ENCODE measurements around the gene F2RL1.
A peak's percentile ranks its signal among the peaks of the same experiment; 100 is the strongest.
"Not testable (repeated sequence)": the region's sequence is repeated elsewhere in the genome, so short reads cannot be mapped to it uniquely, and the experiment has no call there.

The F2RL1 gene

DNA sequence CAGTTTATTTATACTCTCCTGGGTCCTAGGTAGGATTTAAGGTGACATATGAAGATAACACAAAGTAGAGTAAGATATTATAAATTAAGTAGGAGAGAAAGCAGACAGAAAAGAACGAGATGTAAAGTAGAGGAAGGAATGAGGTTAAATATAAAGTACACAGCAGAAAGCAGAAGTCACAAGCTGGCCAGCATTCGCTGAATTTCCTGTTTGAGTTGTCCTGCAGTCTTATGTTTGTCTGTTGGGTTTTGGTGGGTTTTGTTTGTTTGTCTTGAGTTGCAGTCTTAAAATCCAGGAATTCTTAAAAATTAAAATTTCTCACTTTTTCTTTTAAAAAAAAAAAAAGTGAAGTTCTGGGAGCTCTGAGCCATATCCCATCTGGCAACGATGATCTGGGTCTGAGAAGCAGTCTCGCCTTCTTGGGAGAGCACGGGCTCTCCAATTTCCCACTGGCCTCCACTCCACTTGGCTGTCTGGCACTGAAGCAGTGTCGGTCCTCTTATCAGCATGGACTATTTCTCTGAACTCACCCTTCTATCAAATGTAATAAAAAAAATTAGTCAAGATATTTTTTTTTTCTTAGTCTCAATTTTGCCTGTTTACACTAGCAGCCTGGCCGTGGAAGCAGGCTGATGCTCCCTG, 33.0 kb downstream of the F2RL1 start:
- DNase-seq, result peak; percentile 47 to 68 (median 52)

DNA sequence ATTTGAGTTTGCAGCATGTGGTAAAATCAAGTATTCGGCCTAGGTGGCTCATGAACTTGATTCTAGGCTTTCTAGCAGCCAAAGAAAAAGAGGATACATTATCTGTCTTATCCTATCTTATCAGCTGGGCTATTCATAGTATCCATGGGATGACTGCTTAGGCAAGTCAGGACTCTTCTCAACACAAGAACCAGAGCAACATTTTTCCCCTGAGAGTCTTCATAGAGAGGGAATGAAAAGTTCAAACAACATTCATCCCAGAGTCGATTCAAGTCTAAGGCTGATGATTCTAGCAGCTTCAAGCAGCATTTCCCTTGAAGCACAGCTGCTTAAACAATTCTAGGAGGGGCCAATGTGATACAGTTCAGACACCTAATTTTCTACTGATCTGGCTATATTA, 33.9 kb downstream of the F2RL1 start:
- DNase-seq, result no peak

GRCh38 chr5:76853741-76854140, 34.9 kb downstream of the F2RL1 start:
- DNase-seq, result peak in 3 of 4 experiments; percentile 44 to 65 (median 52)

DNA sequence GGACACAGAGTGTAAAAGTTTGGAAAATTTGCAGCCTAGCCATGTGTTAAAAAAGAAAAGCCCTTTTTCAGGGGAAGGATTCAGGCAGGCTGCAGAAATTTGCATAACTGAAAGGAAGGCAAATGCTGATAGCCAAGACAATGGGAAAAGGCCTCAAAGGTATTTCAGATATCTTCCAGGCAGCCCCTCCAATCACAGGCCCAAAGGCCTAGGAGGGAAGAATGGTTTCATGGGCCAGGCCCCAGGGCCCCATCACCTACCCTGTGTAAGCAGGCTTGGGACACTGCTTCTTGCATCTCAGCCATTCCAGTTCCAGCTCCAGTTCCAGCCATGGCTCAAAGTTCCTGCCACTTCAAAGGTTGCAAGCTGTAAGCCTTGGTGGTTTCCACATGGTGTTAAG, 35.8 kb downstream of the F2RL1 start:
- DNase-seq, result no peak

DNA sequence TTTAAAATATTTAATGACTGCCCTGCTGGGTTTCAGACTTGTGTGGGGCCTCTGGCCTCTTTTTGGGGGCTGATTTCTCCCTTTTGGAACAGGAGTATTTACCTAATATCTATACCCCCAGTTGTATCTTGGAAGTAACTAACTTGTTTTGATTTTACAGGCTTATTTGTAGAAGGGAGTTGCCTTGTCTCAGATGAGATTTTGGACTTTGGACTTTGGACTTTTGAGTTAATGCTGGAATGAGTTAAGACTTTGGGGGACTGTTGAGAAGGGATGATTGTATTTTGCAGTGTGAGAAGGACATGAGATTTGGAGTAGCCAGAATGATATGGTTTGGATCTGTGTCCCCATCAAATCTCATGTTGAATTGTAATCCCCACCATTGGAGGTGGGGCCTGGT, 36.7 kb downstream of the F2RL1 start:
- DNase-seq, result not testable (repeated sequence)

DNA sequence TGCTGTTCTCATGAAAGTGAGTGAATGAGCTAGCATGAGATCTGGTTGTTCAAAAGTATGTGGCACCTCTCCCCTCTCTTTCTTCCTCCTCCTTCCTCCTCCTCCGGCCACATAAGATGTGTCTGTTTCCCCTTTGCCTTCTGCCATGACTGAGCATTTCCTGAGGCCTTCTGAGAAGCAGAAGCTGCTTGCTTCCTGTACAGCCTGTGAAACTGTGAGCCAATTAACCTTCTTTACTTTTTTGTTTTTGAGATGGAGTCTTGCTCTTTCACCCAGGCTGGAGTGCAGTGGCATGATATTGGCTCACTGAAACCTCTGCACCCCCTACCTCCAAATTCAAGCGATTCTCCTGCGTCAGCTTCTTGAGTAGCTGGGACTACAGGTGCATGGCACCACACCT, 37.1 kb downstream of the F2RL1 start:
- peak; percentile 69 to 89 (median 84) for DNase-seq

- DNase-seq, result peak in 3 of 4 experiments; percentile 52 to 71 (median 58)
Observed at GRCh38 chr5:76856800-76857199, 38.0 kb downstream of the F2RL1 start.

DNA sequence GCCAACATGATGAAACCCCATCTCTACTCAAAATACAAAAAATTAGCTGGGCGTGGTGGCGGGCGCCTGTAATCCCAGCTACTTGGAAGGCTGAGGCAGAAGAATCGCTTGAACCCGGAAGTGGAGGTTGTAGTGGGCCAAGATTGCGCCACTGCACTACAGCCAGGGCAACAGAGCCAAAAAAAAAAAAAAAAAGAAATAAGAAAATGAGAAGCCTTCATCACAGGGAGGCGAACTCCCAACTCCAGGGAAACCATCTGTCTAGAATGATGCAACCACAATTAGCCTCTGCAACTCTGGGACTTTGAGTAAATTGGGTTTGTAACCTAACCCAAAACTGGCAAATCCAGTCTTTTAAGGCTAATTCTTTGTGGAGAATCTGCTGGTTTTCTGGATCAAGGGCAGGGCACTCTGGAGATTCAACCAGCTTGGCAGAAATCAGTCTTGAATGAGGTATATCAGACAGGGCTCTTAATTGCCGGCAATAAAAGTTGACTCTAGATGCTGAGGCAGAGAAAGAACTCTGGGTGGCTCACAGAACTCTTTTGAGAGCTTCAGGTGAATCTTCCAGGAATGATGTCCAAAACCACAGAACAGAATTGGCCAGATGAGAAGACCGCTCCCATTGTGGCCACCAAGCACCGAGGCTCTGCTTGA, 40.9 kb downstream of the F2RL1 start:
- DNase-seq, result peak; percentile 40 to 68 (median 62)

DNA sequence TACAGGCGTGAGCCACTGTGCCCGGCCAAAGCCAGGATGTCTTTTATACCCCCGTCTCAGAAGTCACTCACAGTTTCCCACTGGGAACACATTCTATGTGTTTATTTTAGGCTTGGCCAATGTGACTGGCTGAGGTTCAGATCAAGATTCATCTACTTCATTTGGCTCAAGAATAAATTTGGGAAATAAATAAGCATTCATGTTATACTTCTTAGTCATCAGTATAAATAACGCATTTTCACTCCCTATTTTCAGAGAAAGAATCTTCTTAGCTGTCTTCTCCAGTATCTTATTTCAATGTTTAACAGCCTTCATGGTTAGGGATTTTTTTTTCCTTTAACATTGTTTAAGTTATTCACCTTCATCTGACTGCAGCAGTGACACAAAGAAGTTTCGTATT, 42.8 kb downstream of the F2RL1 start:
- DNase-seq, result no peak

DNA sequence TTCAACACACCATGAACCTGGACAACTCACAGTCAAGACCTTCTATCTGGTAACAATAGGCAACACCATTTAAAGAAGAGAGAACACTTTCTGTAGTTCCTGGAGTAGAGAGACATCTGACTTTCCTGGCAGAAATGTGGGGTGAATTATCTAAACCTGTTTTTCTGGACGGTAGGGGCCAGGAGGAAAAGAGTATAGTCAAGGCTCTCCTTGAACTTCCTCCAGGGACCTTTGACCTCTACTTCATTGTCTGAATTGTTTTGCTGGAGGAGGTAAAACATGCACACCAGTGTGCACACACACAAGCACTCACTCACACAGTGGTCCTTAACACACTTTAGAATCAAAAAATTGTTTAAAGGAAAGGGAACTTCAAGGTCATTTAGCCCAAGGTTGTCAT, 44.2 kb downstream of the F2RL1 start:
- no peak for DNase-seq

DNA sequence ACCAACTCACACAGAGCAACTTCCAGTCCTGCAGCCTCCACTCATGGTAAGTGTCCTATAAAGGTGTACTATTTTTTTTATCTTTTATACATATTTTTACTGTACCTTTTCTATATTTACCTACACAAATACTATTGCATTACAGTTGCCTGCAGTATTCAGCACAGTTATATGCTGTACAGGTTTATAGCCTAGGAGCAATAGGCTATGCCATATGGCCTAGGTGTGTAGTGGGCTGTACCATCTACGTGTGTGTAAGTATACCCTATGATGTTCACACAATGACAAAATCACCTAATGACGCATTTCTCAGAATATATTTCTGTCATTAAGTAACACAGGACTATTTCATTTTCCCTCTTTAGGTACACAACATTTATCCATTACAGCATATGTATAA, 47.7 kb downstream of the F2RL1 start:
- DNase-seq, result no peak

DNA sequence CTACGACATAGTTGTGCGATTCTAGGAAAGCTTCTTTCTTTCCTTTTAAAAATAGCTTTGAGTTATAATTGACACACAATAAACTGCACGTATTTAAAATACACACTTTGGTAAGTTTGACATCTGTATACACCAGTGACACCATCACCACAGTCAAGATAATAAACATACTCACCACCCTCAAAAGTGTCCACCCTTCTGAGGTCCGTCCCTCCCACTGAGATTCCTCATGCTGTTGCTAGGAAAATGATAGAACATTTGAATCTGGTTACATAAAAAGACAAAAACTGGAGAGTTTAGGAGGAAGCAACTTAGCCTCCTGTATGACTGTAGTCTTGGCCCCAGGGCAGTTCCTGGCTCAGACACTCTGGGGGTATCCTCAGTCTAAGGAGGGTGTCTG, 48.2 kb downstream of the F2RL1 start:
- DNase-seq, result no peak

DNA sequence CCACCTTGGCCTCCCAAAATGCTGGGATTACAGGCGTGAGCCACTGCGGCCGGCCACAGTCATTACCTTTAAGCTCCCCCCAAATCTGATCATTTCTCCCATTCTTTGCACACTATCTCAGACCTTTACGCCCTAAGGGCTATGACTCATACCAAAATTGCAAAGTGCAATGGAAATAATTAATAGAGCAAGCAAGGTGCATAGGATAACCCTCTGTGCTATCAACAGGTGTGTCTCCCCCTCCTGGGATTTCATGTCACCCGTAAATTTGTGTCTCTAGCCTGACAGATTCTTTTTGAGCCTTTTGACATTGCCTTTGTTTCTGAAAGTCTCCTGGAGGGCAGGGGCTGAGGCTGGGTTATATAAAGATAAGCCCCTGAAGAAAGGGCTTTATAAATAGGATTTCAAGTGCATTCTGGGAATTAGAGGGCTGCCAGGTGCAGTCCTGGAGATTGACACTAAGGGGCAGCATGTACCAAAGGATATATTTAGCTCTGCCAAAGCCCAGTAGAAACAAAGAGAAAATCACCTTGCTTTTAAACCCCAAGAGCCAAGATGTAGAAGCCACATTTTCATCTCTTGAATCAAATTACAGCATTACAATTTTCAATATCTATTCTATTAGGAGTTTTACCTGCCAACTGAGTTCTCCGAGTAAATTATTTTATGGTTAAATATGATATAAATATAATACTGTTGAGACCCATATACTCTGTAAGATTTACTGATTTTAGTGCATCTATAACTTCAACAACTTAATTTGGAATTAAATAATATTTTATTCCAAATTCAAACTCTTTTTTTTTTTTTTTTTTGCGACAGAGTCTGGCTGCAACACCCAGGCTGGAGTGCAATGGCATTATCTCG, 49.2 kb downstream of the F2RL1 start:
- peak; percentile 80 to 86 (median 84) for DNase-seq

DNA sequence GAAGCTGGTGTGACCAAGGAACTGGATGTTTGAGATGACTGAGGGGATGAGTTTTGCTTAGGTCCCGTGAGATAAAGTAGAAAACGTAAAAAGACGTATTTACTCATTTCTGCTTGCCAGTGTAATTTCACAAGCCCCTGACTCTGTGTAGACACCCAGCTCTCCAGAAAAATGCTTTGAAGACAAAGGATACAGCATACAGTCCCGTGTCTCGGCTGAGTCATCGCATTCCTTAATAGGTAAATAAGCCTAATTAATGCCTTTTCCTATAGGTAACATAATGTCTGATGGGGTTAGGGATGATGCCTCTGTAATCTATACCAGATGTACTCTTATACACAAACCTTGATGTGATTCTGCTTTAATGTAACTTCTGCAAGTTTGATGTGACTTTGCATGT, 51.2 kb downstream of the F2RL1 start:
- no peak for DNase-seq

- peak in 1 of 4 experiments; percentile 37 for DNase-seq
Observed at GRCh38 chr5:76874088-76874581, 55.3 kb downstream of the F2RL1 start.
